Loucy (cell line): ENCODE results near the gene RBM25.

Experiments
- H2AFZ ChIP-seq: fragments of 200-600 bp; sonication (generic); 2 replicates; pipeline ENCODE4 v1.6.0; 2016; ENCODE audit warnings: antibody characterized with exemption, mild to moderate bottlenecking, low read length, moderate library complexity
- H3F3A ChIP-seq: fragments of 200-600 bp; 2 replicates; pipeline ENCODE4 v1.6.0; 2016; ENCODE audit warnings: antibody characterized with exemption, low read depth, mild to moderate bottlenecking
- H3K27me3 ChIP-seq: fragments of 200-600 bp; sonication (generic); 2 replicates; pipeline ENCODE4 v1.6.1; 2014; ENCODE audit warnings: low read length, mild to moderate bottlenecking; ENCODE audit not compliant: insufficient read depth, poor library complexity, severe bottlenecking
- H3K36me3 ChIP-seq: fragments of 200-600 bp; sonication (generic); 2 replicates; pipeline ENCODE4 v1.6.1; 2016; ENCODE audit warnings: low read length; ENCODE audit not compliant: insufficient read depth
- H3K4me1 ChIP-seq: fragments of 200-600 bp; sonication (generic); 2 replicates; pipeline ENCODE4 v1.5.1; 2014; ENCODE audit warnings: low read length, mild to moderate bottlenecking; ENCODE audit not compliant: insufficient read depth, poor library complexity, severe bottlenecking
- H3K4me2 ChIP-seq: fragments of 200-600 bp; sonication (generic); 2 replicates; pipeline ENCODE4 v1.6.0; 2014; ENCODE audit warnings: antibody characterized with exemption, low read length, low read depth, mild to moderate bottlenecking; ENCODE audit not compliant: poor library complexity, severe bottlenecking
- H3K4me3 ChIP-seq: fragments of 200-600 bp; sonication (generic); 2 replicates; pipeline ENCODE4 v1.5.1; 2014; ENCODE audit warnings: low read length, mild to moderate bottlenecking, mixed read lengths; ENCODE audit not compliant: poor library complexity, severe bottlenecking
- H3K79me2 ChIP-seq: fragments of 200-600 bp; sonication (generic); 2 replicates; pipeline ENCODE4 v1.6.1; 2014; ENCODE audit warnings: low read length; ENCODE audit not compliant: insufficient read depth
- H3K9ac ChIP-seq: fragments of 200-600 bp; sonication (generic); 2 replicates; pipeline ENCODE4 v1.6.0; 2014; ENCODE audit warnings: mild to moderate bottlenecking, low read depth, low read length, moderate library complexity; ENCODE audit not compliant: poor library complexity, severe bottlenecking
- H3K9me2 ChIP-seq: fragments of 200-600 bp; sonication (generic); replicated peaks from 2 replicates; pipeline ENCODE4 v1.6.1; 2016; ENCODE audit warnings: low read depth, low read length, mixed read lengths
- H3K9me3 ChIP-seq: fragments of 200-600 bp; sonication (generic); 2 replicates; pipeline ENCODE4 v1.6.1; 2014; ENCODE audit warnings: mild to moderate bottlenecking, antibody characterized with exemption, low read length, low read depth; ENCODE audit not compliant: insufficient read depth
- H4K20me1 ChIP-seq: fragments of 200-600 bp; sonication (generic); 2 replicates; pipeline ENCODE4 v1.6.0; 2014; ENCODE audit warnings: antibody characterized with exemption, low read length, mild to moderate bottlenecking; ENCODE audit not compliant: insufficient read depth, poor library complexity, severe bottlenecking
- EZH2phosphoT487 ChIP-seq: fragments of 200-600 bp; IDR thresholded peaks from 2 replicates; pipeline ENCODE4 v1.6.1; 2018; ENCODE audit warnings: antibody characterized with exemption, mild to moderate bottlenecking, moderate library complexity, borderline replicate concordance
- TF ChIP-seq, protein P1 (sequence below): fragments of 200-600 bp; sonication (generic); conservative IDR thresholded peaks from 2 replicates; pipeline ENCODE4 v1.5.1; 2014; ENCODE audit warnings: mild to moderate bottlenecking, antibody characterized with exemption, low read length

RBM25 gene

DNA sequence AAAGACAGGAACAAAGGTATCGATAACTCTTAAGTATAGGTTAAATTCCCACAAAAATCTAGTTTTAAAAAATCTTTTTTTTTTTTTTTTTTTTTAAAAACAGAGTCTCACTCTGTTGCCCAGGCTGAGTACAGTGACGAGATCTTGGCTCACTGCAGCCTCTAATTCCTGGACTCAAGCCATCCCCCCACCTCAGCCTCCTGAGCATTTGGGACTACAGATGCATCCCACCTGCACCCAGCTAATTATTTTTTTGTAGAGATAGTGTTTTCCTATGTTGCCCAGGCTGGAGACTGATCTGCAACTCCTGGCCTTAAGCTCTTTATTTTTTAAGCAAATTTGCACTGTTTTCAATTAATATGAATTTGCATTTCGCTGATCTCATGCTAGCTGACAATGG lies 87.8 kb downstream of the RBM25 start:
- Histone ChIP-seq H4K20me1 (peaks cover 3% of the 10 kb centered on the region), H3K4me3 (no peak overlapping the region), H3K9ac (no peak overlapping the region), H3K27me3 (no peaks in the 10 kb centered on the region), H3K36me3 (peaks cover 23% of the 10 kb centered on the region; the same call in 1 of the 2 replicates), H2AFZ (no peak overlapping the region), H3F3A (peaks cover 3% of the 10 kb centered on the region; the same call in 1 of the 2 replicates), H3K4me2 (no peak overlapping the region), H3K79me2 (peaks cover 44% of the 10 kb centered on the region; the same call in 1 of the 2 replicates), H3K4me1 (peaks cover 12% of the 10 kb centered on the region), H3K9me3 (no peaks in the 10 kb centered on the region), H3K9me2 (no peaks in the 10 kb centered on the region)
- no peak for TF ChIP-seq EZH2phosphoT487
- TF ChIP-seq, protein P1, sequence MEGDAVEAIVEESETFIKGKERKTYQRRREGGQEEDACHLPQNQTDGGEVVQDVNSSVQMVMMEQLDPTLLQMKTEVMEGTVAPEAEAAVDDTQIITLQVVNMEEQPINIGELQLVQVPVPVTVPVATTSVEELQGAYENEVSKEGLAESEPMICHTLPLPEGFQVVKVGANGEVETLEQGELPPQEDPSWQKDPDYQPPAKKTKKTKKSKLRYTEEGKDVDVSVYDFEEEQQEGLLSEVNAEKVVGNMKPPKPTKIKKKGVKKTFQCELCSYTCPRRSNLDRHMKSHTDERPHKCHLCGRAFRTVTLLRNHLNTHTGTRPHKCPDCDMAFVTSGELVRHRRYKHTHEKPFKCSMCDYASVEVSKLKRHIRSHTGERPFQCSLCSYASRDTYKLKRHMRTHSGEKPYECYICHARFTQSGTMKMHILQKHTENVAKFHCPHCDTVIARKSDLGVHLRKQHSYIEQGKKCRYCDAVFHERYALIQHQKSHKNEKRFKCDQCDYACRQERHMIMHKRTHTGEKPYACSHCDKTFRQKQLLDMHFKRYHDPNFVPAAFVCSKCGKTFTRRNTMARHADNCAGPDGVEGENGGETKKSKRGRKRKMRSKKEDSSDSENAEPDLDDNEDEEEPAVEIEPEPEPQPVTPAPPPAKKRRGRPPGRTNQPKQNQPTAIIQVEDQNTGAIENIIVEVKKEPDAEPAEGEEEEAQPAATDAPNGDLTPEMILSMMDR, result no peak

DNA sequence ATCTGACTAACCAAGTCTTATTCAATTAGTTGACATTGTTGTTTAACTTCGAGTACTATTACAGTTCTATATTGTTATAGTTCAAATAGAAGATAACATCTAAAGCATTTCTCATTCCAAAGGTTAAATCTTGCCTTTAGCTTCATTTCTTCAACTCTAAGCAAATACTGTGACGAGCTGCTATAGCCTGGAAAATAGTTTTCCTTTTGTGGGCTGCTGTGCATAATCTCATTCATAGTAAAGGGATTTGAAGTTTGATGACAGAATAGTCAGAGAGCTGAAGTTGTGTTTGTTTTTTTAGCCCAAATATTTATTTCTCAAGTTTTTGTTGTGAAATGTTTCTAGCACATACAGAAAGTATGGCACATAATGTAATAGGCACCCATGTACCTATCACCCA lies 91.4 kb downstream of the RBM25 start:
- H3K4me3 ChIP-seq, result no peak overlapping the region
- no peaks in the 10 kb centered on the region for H4K20me1 ChIP-seq
- no peak overlapping the region for H3K4me2 ChIP-seq
- no peaks in the 10 kb centered on the region for H3K9me3 ChIP-seq
- no peaks in the 10 kb centered on the region for H3K9me2 ChIP-seq
- no peak for TF ChIP-seq EZH2phosphoT487
- TF ChIP-seq, protein P1, result no peak
- H3K27me3 ChIP-seq, result no peaks in the 10 kb centered on the region
- no peaks in the 10 kb centered on the region for H3K4me1 ChIP-seq
- H3K36me3 ChIP-seq, result peaks cover 29% of the 10 kb centered on the region; the same call in 1 of the 2 replicates
- no peak overlapping the region for H2AFZ ChIP-seq
- peaks cover 20% of the 10 kb centered on the region; the same call in 1 of the 2 replicates for H3K79me2 ChIP-seq
- H3K9ac ChIP-seq, result no peak overlapping the region
- H3F3A ChIP-seq, result no peaks in the 10 kb centered on the region

DNA sequence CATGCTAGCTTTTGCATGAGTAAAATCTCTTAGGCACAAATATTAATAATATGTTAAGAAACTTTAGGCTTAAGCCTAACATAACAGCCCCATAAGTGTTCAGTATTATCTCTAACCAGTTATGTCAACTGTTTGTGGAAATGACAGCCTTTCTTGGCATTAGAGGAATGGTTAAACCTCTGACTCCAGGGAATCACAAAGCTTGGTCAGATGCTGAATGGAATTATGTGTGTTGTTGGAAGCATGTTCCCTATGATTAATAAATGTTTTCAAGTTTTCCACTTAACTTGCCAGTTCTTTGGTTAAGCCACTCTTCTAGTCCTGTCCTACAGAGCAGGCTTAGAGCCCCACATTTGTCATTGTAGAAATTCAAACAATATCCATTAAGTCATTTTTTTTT lies 94.9 kb downstream of the RBM25 start:
- Histone ChIP-seq H3K4me3 (no peak overlapping the region), H4K20me1 (no peaks in the 10 kb centered on the region), H3K4me1 (no peaks in the 10 kb centered on the region), H3K9me2 (no peaks in the 10 kb centered on the region), H3K4me2 (no peak overlapping the region), H3K27me3 (no peaks in the 10 kb centered on the region), H2AFZ (no peak overlapping the region), H3F3A (no peaks in the 10 kb centered on the region), H3K79me2 (no peaks in the 10 kb centered on the region), H3K9ac (no peak overlapping the region), H3K9me3 (no peaks in the 10 kb centered on the region), H3K36me3 (peaks cover 32% of the 10 kb centered on the region; the same call in 1 of the 2 replicates)
- TF ChIP-seq, protein P1, result no peak
- no peak for TF ChIP-seq EZH2phosphoT487
